Endothelial cell of umbilical vein (primary cell): ENCODE results near the gene RNF151. TPM values are rescaled to one million over a fixed set of nuclear protein-coding genes. Genes with fewer than 3 reads are reported as not detected.
"Not testable (repeated sequence)": the region's sequence is repeated elsewhere in the genome, so short reads cannot be mapped to it uniquely, and the experiment has no call there.

Source experiments
- BruUV-seq: library from RNA; stranded (reverse); fragments of 400-500 nt; replicated peaks from 2 replicates; lab custom pipeline; 2021; lab: Mats Ljungman, UMichigan
- CTCF ChIA-PET: fragments of 300-600, 350-600 bp; sonication (Branson Sonifier 250); formaldehyde crosslinking; loops from one replicate; lab custom pipeline; 2021; ENCODE audit warnings: antibody characterized with exemption, inconsistent platforms; lab: Charles Lee
- POLR2A ChIA-PET: fragments of 300-600, 350-600 bp; sonication (Branson Sonifier 250); formaldehyde crosslinking; loops from one replicate; lab custom pipeline; 2021; ENCODE audit warnings: antibody characterized with exemption, inconsistent platforms; lab: Charles Lee
- DNase-seq: peaks from one replicate; pipeline ENCODE4 v3.0.0-alpha.2; 2011; ENCODE audit warnings: low read depth, low spot score
- FAIRE-seq: peaks from 2 replicates; lab custom pipeline; 2011; peaks lifted over from hg19 to GRCh38; lab: Jason Lieb, UNC
- H2AFZ ChIP-seq: 2 replicates; pipeline ENCODE4 v1.6.0; 2012; ENCODE audit warnings: low read depth, low read length, control low read depth, inconsistent platforms
- H3K27ac ChIP-seq: 2 replicates; pipeline ENCODE4 v1.5.1; 2011; ENCODE audit warnings: low read depth, mild to moderate bottlenecking, control low read depth, low read length, moderate library complexity; ENCODE audit not compliant: insufficient read depth
- H3K27me3 ChIP-seq, 2 experiments: 2 replicates each; pipeline versions ENCODE4 v1.6.0 to v1.6.1; 2011; ENCODE audit warnings: low read length in 2 of 2, mixed read lengths in 1 of 2; ENCODE audit not compliant: control insufficient read depth in 2 of 2, insufficient read depth in 2 of 2
- H3K36me3 ChIP-seq, 2 experiments: 2 replicates in 1 of 2; 3 replicates in 1 of 2; pipeline ENCODE4 v1.5.1; 2011; ENCODE audit warnings: low read length in 2 of 2, mild to moderate bottlenecking in 1 of 2, moderate library complexity in 1 of 2; ENCODE audit not compliant: control insufficient read depth in 2 of 2, insufficient read depth in 2 of 2; ENCODE audit errors: extremely low read depth in 1 of 2
- H3K4me1 ChIP-seq: 3 replicates; pipeline ENCODE4 v1.5.1; 2011; ENCODE audit warnings: mild to moderate bottlenecking, low read length; ENCODE audit not compliant: control insufficient read depth, insufficient read depth; ENCODE audit errors: extremely low read depth
- H3K4me2 ChIP-seq: 2 replicates; pipeline ENCODE4 v1.6.1; 2011; ENCODE audit warnings: low read length, control low read depth, mixed read lengths; ENCODE audit not compliant: insufficient read depth
- H3K4me3 ChIP-seq, 3 experiments: fragments of 200-600 bp in 1 of 3; sonication (generic), shearing (Covaris generic) in 1 of 3; replicated peaks in 1 of 3; 2 replicates each; pipeline ENCODE4 v1.5.1; 2011 to 2016; ENCODE audit warnings: control low read depth in 3 of 3, low read length in 3 of 3, mild to moderate bottlenecking in 2 of 3, inconsistent platforms in 1 of 3, low read depth in 1 of 3, moderate library complexity in 1 of 3; ENCODE audit not compliant: insufficient read depth in 1 of 3
- H3K79me2 ChIP-seq: 2 replicates; pipeline ENCODE4 v1.6.0; 2012; ENCODE audit warnings: low read length, inconsistent platforms; ENCODE audit not compliant: control insufficient read depth, insufficient read depth
- H3K9ac ChIP-seq: replicated peaks from 2 replicates; pipeline ENCODE3; 2011; ENCODE audit warnings: low read length, control low read depth; ENCODE audit not compliant: insufficient read depth; ENCODE audit errors: extremely low read depth
- H3K9me1 ChIP-seq: replicated peaks from 3 replicates; pipeline ENCODE4 v1.6.0; 2011; ENCODE audit warnings: mild to moderate bottlenecking, low read length; ENCODE audit not compliant: control insufficient read depth, insufficient read depth; ENCODE audit errors: extremely low read depth
- H3K9me3 ChIP-seq: replicated peaks from 2 replicates; pipeline ENCODE4 v1.5.1; 2012; ENCODE audit warnings: low read length, inconsistent platforms; ENCODE audit not compliant: control insufficient read depth, insufficient read depth
- H4K20me1 ChIP-seq: replicated peaks from 2 replicates; pipeline ENCODE3; 2011; ENCODE audit warnings: mild to moderate bottlenecking, low read length; ENCODE audit not compliant: control insufficient read depth, insufficient read depth; ENCODE audit errors: extremely low read depth
- EZH2 ChIP-seq: IDR thresholded peaks from 2 replicates; pipeline ENCODE4 v1.6.1; 2012; ENCODE audit warnings: borderline replicate concordance, low read depth, mild to moderate bottlenecking, moderate library complexity, low read length, inconsistent platforms; ENCODE audit not compliant: severe bottlenecking
- FOS ChIP-seq: IDR thresholded peaks from 2 replicates; pipeline ENCODE4 v1.6.1; 2011; ENCODE audit warnings: mild to moderate bottlenecking, low read length, moderate library complexity, borderline replicate concordance; ENCODE audit not compliant: insufficient read depth
- GATA2 ChIP-seq: IDR thresholded peaks from 2 replicates; pipeline ENCODE4 v1.7.0; 2011; ENCODE audit warnings: low read depth, mild to moderate bottlenecking, moderate library complexity, mixed read lengths, low read length; ENCODE audit not compliant: insufficient read length, insufficient read depth
- JUN ChIP-seq: IDR thresholded peaks from 2 replicates; pipeline ENCODE4 v1.6.1; 2011; ENCODE audit warnings: borderline replicate concordance, low read depth; ENCODE audit not compliant: insufficient read length, insufficient read depth
- MYC ChIP-seq: IDR thresholded peaks from one replicate; pipeline ENCODE4 v1.6.1; 2011; ENCODE audit warnings: mild to moderate bottlenecking, low read depth, low read length
- POLR2A ChIP-seq: IDR thresholded peaks from 2 replicates; pipeline ENCODE4 v1.6.1; 2012; ENCODE audit warnings: low read depth, mild to moderate bottlenecking, control low read depth, low read length
- POLR2AphosphoS5 ChIP-seq: IDR thresholded peaks from 2 replicates; pipeline ENCODE4 v1.6.1; 2012; ENCODE audit warnings: low read depth, mild to moderate bottlenecking, control low read depth, low read length, moderate library complexity; ENCODE audit not compliant: insufficient read depth
- dilution Hi-C: fragments of 300-500 bp; cut with MboI; formaldehyde crosslinking; loops from one replicate; pipeline ENCODE4 v1.15.0; 2019; ENCODE audit warnings: low sequenced_read_pairs; ENCODE audit not compliant: extremely low pct_ligation_motif_present
- intact Hi-C: fragments of 100-400 bp; cut with micrococcal nuclease; formaldehyde crosslinking; loops from one replicate; pipeline ENCODE4 v1.10.0; 2022
- polyA plus RNA-seq, 4 experiments: library from polyadenylated mRNA; depleted of rRNA in 3 of 4; stranded (reverse) in 3 of 4; unstranded in 1 of 4; fragments of >200 nt; gene quantifications; 2 replicates each; pipeline versions ENCODE4 v1.2.1 to v1.2.3, GENCODE V29; 2011 to 2012; ENCODE audit warnings: missing spikeins in 1 of 4
- total RNA-seq: library from RNA; stranded (reverse); gene quantifications from 2 replicates; pipeline ENCODE4 v1.2.3, GENCODE V29; 2021
- TF ChIP-seq, protein P1 (sequence below), 2 donors: IDR thresholded peaks; 1 replicate in 1 of 2; 2 replicates in 1 of 2; pipeline ENCODE4 v1.5.1; 2011; ENCODE audit warnings: low read length in 2 of 2, mild to moderate bottlenecking in 2 of 2, moderate library complexity in 2 of 2, control low read depth in 1 of 2, inconsistent platforms in 1 of 2, low read depth in 1 of 2; ENCODE audit not compliant: insufficient read depth in 1 of 2; ENCODE audit errors: extremely low read depth in 1 of 2
- TF ChIP-seq, protein P2 (sequence below): IDR thresholded peaks from 2 replicates; pipeline ENCODE4 v1.6.1; 2011; ENCODE audit not compliant: insufficient read depth, insufficient read length

The RNF151 gene
- total and polyA plus RNA-seq, 2 donors (not counting 3 experiments of a cell fraction or from before 2014, with no cell fraction given) = not detected

DNA sequence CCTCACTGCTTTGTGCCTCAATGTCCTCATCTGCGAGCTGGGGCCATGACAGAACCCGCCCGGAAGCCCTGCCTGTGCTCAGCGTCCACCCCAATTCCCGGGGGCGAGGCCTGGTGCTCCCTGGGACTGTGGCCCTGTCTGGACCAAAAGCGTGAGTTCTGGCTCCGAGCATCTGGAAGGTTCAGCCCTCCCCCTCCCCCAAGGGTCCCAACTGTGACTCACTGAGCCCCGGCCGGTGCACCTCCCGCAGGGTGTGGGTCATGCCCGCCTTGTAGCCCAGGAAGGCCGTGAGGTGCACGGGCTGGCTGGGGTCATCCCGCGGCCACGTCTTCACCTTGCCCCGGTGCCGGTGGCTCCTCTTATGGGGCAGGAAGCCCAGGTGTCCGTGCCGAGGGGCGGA is 12.9 kb upstream of the RNF151 start:
- Histone ChIP-seq H3K9me1 (no peaks in the 10 kb centered on the region), H3K4me2 (no peak overlapping the region), H3K4me3 (no peak overlapping the region), H3K36me3 (no peaks in the 10 kb centered on the region), H2AFZ (no peak overlapping the region), H3K79me2 (no peaks in the 10 kb centered on the region), H3K4me1 (no peaks in the 10 kb centered on the region), H3K9ac (no peak overlapping the region), H3K27ac (no peak overlapping the region), H3K27me3 (no peaks in the 10 kb centered on the region), H3K9me3 (no peaks in the 10 kb centered on the region), H4K20me1 (no peaks in the 10 kb centered on the region)
- ChIA-PET POLR2A (no interaction called here), CTCF (interaction anchor here (1.5 kb wide), 1 partner anchor 11 kb away, joined by 3 read pairs; the partner anchor contains the start of gene RPS2)
- BruUV-seq = no TSS peak
- no peak for FAIRE-seq
- DNase-seq = no peak
- no peak for TF ChIP-seq EZH2
- no peak for TF ChIP-seq JUN
- no peak for TF ChIP-seq POLR2A
- TF ChIP-seq, protein P1, sequence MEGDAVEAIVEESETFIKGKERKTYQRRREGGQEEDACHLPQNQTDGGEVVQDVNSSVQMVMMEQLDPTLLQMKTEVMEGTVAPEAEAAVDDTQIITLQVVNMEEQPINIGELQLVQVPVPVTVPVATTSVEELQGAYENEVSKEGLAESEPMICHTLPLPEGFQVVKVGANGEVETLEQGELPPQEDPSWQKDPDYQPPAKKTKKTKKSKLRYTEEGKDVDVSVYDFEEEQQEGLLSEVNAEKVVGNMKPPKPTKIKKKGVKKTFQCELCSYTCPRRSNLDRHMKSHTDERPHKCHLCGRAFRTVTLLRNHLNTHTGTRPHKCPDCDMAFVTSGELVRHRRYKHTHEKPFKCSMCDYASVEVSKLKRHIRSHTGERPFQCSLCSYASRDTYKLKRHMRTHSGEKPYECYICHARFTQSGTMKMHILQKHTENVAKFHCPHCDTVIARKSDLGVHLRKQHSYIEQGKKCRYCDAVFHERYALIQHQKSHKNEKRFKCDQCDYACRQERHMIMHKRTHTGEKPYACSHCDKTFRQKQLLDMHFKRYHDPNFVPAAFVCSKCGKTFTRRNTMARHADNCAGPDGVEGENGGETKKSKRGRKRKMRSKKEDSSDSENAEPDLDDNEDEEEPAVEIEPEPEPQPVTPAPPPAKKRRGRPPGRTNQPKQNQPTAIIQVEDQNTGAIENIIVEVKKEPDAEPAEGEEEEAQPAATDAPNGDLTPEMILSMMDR (IDR thresholded peaks at IDR 0.05; ENCODE audit: extremely low read depth in 1 of 2, insufficient read depth in 1 of 2, low read depth in 1 of 2, low read length in 2 of 2) = no peak
- no peak for TF ChIP-seq MYC
- TF ChIP-seq, protein P2, sequence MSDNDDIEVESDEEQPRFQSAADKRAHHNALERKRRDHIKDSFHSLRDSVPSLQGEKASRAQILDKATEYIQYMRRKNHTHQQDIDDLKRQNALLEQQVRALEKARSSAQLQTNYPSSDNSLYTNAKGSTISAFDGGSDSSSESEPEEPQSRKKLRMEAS = no peak
- no peak for TF ChIP-seq POLR2AphosphoS5
- no peak for TF ChIP-seq GATA2
- no peak for TF ChIP-seq FOS
- intact Hi-C loops (no loop called here), dilution Hi-C loops (no loop called here)

DNA sequence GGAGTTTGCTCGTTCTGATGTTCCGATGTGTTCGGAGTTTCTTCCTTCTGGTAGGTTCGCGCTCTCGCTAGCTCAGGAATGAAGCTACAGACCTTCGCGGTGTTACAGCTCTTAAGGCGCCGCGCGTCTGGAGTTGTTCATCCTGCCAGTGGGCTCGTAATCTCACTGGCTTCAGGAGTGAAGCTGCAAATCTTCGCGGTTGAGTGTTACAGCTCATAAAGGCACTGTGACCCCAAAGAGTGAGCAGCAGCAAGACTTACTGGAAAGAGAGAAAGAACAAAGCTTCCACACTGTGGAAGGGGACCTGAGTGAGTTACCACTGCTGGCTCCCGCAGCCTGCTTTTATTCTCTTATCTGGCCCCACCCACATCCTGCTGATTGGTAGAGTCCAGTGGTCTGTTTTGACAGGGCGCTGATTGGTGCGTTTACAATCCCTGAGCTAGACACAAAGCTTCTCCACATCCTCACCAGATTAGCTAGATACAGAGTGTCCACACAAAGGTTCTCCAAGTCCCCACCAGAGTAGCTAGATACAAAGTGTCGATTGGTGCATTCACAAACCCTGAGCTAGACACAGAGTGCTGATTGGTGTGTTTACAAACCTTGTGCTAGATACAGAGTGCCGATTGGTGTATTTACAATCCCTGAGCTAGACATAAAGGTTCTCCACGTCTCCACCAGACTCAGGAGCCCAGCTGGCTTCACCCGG is 9.1 kb upstream of the RNF151 start:
- DNase-seq, H3K4me1 ChIP-seq, H3K27ac ChIP-seq, H4K20me1 ChIP-seq, POLR2A ChIA-PET, H3K9me1 ChIP-seq, H3K9ac ChIP-seq, intact Hi-C loops, H2AFZ ChIP-seq, H3K9me3 ChIP-seq, CTCF ChIA-PET, H3K27me3 ChIP-seq, dilution Hi-C loops, H3K4me3 ChIP-seq, H3K4me2 ChIP-seq, FAIRE-seq, H3K36me3 ChIP-seq, BruUV-seq: not testable (repeated sequence)
- H3K79me2 ChIP-seq = peaks cover 19% of the 10 kb centered on the region
